KOPT-K1 (cell line): ENCODE measurements around the gene CCDC73.

Source experiments
- H3K27ac ChIP-seq: fragments of 200-600 bp; sonication (generic); 2 replicates; pipeline ENCODE4 v1.5.1; 2016; ENCODE audit warnings: antibody characterized with exemption, mild to moderate bottlenecking, low read depth, low read length; ENCODE audit not compliant: poor library complexity, severe bottlenecking
- H3K36me3 ChIP-seq: fragments of 200-600 bp; sonication (generic); 2 replicates; pipeline ENCODE4 v1.5.1; 2017; ENCODE audit warnings: antibody characterized with exemption, mild to moderate bottlenecking, low read length, moderate library complexity; ENCODE audit not compliant: insufficient read depth
- H3K9me3 ChIP-seq: fragments of 200-600 bp; sonication (generic); 2 replicates; pipeline ENCODE4 v1.5.1; 2017; ENCODE audit warnings: antibody characterized with exemption, low read length, mild to moderate bottlenecking; ENCODE audit not compliant: insufficient read depth, poor library complexity, severe bottlenecking

The CCDC73 gene

DNA sequence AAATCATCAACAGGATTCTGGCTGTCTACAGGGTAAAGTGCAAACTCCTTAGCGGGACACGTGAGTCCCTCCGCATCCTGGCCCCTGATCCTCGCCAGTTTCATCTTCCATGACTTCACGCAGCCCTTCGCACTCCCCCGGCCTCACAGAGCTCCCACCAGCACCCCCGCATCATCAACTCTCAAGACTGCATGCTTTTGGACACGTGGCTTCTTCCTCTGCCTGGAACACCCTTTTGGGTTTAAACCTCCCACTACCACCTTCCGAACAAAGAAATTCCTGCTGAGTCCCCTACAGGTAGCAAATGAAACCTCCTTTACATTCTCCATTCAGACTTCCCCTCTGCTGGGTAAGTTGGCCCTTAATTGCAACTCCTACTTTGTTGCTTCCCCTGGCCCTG is 223.4 kb downstream of the CCDC73 start:
- no peaks in the 10 kb centered on the region for H3K36me3 ChIP-seq
- H3K9me3 ChIP-seq: no peaks in the 10 kb centered on the region

DNA sequence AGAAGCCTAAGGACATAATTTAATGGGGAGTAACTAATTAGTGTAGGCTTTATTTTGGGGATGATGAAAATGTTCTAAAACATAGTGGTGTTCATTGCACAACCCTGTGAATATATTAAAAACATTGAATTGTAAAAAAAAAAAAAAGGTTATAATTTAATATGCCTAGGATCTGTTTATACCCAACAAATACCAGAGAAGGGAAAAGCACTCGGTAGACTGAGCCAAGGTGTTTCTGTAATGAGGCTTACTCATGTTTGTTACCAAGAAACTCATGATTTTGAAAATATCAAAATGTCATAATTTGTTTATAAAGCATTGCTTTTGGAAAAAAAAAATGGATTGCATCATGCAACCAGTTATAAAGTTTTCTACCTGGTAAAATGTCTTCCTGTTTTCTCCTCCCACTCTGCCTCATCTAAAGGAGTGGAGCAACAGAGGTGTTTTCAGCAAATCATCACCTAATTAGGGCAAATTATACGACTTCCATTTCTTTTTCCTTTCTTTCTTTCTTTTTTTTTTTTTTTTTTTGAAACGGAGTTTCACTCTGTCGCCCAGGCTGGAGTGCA is 225.1 kb downstream of the CCDC73 start:
- H3K9me3 ChIP-seq: no peaks in the 10 kb centered on the region
- no peak overlapping the region for H3K27ac ChIP-seq
- H3K36me3 ChIP-seq: no peaks in the 10 kb centered on the region

More for the DNA sequence above, 223.4 kb downstream of the CCDC73 start:
- peak overlapping the region; percentile 59 for H3K27ac ChIP-seq

DNA sequence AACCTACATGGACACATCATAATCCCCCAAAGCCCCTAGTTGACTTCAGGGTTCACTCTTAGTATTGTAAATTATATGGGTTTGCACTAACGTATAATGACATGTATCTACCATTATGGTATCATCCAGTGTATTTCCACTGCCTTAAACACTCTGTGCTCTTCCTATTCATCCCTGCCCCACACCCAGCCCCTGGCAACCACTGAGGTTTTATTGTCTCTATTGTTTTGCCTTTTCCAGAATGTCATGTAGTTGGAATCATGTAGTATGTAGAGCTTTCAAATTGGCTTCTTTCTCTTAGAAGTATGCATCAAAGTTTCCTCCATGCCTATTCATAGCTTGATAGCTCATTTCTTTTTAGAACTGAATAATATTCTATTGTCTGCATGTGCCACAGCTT is 227.3 kb downstream of the CCDC73 start:
- no peaks in the 10 kb centered on the region for H3K9me3 ChIP-seq
- no peak overlapping the region for H3K27ac ChIP-seq
- H3K36me3 ChIP-seq: no peaks in the 10 kb centered on the region

DNA sequence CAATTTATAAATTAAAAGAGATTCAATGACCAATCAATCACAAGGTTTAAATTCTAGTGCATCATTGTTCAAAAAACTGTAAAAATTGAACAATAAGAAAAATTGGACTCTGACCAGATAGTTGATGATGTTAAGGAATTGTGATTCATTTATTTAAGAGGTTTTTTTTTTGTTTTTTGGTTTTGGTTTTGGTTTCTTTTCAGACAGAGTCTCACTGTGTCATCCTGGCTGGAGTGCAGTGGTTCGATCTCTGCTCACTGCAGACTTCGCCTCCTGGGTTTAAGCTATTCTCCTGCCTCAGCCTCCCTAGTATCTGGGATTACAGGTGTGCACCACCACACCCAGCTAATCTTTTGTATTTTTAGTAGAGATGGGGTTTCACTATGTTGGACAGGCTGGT is 227.9 kb downstream of the CCDC73 start:
- H3K9me3 ChIP-seq: no peaks in the 10 kb centered on the region
- H3K27ac ChIP-seq: peak overlapping the region; percentile 3
- H3K36me3 ChIP-seq: no peaks in the 10 kb centered on the region

- H3K9me3 ChIP-seq: no peaks in the 10 kb centered on the region
- no peak overlapping the region for H3K27ac ChIP-seq
- no peaks in the 10 kb centered on the region for H3K36me3 ChIP-seq
Observed at GRCh38 chr11:32563600-32563959, 230.9 kb downstream of the CCDC73 start.

DNA sequence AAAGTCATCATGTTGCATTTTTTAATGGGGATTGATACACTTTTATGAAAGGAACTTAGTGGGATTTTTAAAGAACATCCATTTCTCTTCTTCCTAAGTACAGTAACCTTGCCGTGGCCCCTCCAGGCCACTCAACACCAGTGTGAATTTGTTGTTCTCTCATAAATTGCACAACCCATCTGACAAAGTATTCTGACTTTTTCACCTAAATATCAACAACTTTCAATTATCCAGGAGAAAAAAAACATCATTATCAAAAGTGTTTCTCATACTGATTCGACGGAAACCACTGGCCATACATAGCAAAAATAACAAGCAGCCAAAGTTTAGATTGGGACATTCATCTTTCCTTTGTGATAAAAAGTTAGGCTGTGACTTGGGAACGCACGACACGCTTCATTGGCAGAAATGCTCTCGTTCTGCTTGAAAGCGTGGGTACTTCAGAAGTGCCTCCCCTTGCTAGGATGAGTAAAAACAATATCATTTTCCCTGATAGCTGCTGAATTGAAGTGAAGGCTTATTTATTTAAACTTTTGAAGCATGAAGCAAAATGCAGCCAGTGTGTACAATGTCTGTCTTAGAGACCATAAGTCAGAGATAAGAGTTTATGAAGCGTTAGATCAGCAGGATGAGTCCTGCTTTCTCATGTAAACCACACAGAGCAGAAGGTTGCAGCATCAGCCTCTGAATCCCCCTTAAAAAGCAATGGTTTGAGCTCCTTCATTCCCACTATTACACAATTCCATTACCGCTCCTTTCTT is 231.4 kb downstream of the CCDC73 start:
- H3K9me3 ChIP-seq: no peaks in the 10 kb centered on the region
- no peaks in the 10 kb centered on the region for H3K36me3 ChIP-seq
- H3K27ac ChIP-seq: no peak overlapping the region

DNA sequence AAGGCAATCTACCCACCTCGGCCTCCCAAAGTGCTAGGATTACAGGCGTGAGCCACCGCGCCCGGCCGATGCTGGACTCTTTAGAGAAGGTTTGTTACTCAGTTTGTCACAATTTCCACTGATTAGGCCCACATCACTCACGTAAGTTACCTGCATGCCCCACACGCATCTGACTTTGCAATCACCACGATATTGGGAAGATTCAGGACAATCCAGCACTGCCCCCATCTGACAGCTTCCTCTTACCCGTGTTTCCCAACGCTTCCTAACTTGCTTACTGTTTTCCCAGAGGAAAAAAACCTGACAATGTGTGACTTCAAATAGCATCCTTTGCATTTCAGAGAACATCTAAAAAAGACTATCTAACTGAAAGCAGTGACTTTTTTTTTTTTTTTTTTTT is 232.6 kb downstream of the CCDC73 start:
- no peaks in the 10 kb centered on the region for H3K9me3 ChIP-seq
- H3K36me3 ChIP-seq: no peaks in the 10 kb centered on the region
- H3K27ac ChIP-seq: no peak overlapping the region

- no peak overlapping the region for H3K27ac ChIP-seq
- no peaks in the 10 kb centered on the region for H3K9me3 ChIP-seq
- no peaks in the 10 kb centered on the region for H3K36me3 ChIP-seq
Observed at GRCh38 chr11:32555895-32556294, 238.6 kb downstream of the CCDC73 start.

DNA sequence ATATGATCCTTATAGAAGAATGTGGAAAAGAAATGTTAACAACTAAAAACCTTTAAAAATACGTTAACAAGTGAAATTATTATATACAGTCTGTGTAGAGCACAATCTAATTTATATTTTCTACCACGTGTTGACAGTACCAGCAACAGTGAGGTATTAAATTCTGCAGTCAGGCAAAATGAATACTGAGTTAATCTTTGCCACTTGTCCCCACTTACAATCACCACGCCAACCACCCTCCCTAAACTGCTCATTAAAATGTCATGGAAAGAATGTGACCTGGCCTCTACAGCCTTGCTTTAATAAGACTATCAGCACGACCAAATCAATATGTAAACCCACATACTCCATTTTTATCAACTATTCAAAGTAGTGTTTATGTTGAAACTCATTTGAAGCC is 239.4 kb downstream of the CCDC73 start:
- Histone ChIP-seq H3K9me3 (no peaks in the 10 kb centered on the region), H3K36me3 (no peaks in the 10 kb centered on the region), H3K27ac (no peak overlapping the region)
